Activated CD8-positive, alpha-beta memory T cell treated with anti-CD3 and anti-CD28 coated beads, Interleukin-2, amount 50 U/mL, for 48 hours (primary cell): ENCODE measurements around the gene VAMP1.
A peak's percentile ranks its signal among the peaks of the same experiment; 100 is the strongest.
"Not testable (repeated sequence)": the region's sequence is repeated elsewhere in the genome, so short reads cannot be mapped to it uniquely, and the experiment has no call there.

Experiments used
- DNase-seq: peaks from one replicate; pipeline ENCODE4 v3.0.0-alpha.2; 2020

VAMP1 gene

DNA sequence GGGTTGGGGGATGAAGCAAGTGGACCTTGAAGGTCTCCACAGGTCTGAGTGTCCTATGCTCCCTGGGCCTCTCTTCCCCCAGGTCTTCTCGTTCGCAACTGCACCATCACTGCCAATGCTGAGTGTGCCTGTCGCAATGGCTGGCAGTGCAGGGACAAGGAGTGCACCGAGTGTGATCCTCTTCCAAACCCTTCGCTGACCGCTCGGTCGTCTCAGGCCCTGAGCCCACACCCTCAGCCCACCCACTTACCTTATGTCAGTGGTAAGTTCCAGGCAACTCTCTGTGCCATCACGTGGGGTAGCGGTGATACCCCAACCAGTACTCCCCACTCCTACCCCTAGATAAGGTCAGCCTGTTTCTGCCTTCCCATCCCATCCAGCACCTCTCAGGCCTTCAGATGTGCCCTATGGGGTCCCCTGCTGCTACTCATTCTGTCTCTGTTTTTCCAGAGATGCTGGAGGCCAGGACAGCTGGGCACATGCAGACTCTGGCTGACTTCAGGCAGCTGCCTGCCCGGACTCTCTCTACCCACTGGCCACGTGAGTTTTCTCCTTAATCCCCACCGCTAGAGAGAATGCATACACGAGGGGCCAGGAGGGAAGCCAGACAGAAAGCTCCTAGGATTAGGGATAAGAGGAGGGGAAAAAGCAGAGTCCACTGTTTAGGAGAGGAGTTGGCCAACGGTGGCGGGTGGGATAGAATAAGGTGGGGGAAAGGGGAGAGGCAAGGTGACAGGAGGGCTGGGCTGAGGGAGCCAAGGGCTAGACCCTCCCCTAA lies 20.2 kb downstream of the VAMP1 start:
- DNase-seq: peak; percentile 55

DNA sequence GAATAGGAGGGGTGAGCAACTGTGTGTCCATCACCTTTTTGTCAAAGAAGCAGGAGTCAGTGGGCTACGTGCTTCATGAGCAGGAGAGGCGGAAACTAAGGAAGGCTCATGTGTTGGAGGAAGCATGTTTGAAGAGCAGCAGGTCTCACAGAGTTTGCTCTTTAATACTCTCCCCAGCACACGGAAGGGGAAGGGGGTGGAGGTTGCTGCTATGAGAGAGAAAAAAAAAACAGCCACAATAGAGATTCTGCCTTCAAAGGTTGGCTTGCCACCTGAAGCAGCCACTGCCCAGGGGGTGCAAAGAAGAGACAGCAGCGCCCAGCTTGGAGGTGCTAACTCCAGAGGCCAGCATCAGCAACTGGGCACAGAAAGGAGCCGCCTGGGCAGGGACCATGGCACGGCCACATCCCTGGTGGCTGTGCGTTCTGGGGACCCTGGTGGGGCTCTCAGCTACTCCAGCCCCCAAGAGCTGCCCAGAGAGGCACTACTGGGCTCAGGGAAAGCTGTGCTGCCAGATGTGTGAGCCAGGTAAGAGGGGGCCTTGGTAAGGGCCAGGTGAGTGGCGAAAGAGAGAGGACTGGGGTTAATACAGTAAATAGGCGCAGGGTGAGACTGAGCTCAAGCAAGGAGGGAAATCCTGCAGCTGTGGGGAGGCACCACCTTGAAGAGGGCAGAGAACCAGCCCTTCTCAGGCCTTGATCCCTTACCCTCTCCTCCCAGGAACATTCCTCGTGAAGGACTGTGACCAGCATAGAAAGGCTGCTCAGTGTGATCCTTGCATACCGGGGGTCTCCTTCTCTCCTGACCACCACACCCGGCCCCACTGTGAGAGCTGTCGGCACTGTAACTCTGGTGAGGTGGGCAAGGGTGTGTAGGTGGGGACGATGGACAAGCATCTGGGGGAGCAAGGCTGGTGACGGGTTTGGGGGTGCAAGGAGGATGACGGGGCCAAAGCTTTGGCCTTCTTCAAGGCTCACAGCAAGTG lies 25.5 kb downstream of the VAMP1 start, which contains the start of gene CD27:
CD27 (plus strand) TSS at position 252 of the 985 bp plus-strand sequence; CDS start at position 393, 141 bp downstream.
- peak; percentile 61 for DNase-seq

DNA sequence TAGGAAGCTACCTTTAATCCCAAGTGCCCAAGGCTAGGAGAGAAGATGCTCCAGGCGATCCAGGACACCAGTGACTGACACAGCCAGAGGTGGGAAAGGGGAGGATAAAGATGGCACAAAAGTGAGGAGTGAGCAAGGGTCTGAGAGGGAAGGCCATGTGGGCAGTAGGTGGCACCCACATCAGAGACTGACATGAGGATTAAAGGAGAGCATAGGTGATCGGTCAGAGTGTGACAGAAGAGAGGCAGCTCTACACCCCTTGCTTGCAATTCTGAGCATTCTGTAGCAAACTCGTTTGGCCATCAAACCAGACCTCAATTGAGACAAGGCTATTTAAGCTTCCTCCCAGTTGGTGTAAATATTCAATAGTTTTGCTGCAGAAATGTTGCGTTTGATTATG lies 26.4 kb downstream of the VAMP1 start:
- peak; percentile 58 for DNase-seq

DNA sequence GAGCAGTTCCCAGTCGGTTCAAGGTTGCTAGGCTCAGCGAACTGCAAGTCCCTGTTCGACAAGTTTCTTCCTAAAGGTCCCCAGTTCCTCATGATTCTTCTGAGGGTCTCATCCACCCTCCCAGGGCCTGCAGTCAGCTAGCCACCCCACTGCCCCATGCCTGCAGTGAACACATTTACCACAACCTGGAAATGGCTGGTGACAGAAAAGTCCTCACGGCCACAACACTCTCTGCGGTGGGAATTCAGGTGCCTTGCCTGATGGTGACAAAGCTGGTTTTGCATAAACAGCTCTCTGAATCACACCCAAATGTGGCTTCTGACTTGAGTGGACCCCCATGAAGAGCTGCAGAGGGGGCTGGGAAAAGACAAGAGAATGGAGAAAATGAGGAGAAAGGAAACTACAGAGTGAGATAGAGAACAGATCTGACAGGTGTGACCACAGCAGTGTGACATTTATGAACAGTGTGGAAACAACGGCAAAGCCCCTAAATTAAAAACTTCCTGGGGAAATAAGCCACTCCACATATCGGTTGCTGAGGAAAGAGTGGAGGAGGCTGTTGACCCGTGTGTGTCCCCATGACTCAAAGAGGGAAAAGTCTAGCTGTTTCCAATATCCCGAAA lies 27.0 kb downstream of the VAMP1 start:
- DNase-seq: peak; percentile 72

DNA sequence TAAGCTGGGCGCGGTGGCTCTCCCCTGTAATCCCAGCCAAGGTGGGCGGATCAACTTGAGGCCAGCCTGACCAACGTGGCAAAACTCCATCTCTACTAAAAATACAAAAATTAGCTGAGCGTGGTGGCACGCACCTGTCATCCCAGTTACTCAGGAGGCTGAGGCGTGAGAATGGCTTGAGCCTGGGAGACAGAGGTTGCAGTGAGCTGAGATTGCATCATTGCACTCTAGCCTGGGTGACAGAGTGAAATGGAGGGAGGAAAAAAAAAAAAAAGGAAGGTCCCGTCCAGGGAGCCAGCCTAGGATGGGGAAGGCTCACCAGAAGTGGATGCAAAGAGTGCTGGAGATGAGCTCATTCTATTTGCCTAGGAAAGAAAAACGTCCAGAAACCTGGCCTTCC lies 27.6 kb downstream of the VAMP1 start:
- peak; percentile 49 for DNase-seq

DNA sequence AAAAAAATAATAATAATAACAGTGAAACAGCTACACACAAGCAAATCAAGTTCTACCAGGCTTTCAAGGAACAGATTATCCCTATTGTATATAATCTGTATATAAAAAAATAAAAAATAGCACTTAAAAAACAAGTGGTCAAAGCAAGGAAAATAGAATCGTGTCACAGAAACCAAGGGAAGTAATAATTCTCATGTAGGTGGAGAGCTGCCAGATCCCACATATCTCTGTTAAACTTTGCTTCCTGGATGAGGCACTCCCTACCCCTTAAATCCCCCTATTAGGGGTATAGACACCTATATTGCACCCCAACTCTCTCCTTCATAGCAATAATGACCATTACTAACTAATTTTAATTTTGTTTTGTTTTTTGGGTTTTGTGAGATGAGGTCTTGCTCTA lies 30.1 kb downstream of the VAMP1 start:
- DNase-seq: no peak

DNA sequence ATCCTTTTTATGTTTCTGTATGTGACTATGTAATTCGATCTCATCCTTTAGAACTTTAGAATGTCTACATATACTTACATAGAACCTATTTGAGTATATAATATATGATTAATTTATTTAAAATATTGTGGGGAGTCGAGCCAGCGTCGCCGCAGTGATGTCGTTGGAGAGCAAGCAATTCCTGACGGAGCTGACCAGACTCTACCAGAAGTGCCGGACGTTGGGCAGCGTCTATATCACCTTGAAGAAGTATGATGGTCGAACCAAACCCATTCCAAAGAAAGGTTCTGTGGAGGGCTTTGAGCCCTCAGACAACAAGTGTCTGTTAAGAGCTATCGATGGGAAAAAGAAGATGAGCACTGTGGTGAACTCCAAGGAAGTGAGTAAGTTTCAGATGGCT lies 32.1 kb downstream of the VAMP1 start:
- DNase-seq: peak; percentile 42

DNA sequence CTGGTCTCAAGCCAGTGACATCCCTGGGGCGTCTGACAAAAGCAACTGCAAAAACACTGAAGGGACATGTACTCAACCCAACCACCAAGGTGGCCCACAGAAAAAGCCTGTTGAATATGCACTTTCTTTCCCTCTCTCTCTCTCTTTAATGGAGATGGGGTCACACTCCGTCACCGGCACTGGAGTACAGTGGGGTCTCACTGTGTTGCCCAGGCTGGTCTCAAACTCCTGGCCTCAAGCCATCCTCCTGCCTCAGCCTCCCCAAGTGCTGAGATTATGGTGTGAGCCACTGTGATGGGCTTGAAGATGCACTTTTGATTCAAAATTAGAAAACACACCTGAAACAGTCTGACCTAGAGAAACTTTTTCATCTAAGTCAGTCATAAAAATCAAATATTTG lies 32.9 kb downstream of the VAMP1 start:
- DNase-seq: peak; percentile 34

DNA sequence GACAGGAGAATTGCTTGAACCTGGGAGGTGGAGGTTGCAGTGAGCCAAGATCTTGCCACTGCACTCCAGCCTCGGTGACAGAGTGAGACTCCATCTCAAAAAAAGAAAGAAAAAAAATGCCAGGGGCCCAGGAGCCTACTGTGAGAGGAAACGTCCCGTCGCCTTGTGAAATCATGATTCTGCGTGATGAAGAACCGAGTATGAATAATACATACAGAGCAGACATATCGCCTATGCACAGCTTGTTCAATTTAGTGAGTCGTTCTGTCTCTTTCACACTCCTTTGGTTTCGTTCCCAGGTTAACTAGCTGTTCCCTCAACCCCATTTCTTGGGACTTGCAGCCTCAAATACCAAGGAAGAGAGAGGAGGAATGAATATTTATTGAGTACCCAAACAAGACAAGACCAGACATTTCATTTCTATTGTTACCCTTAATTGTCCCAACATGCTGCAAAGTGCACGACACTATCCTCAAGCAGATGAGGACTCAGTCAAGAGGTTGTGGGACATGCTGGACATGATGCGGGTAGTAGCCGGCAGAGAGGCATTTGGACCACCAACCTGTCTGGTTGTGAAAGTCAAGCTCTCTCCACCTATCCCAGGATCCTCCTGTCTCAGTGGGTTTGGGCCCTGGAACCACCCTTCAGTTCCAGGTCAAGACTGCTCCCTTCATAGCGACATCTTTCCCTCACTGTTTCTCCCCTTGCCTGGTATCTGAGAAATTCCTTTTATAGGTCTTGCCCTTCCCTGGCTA lies 34.3 kb downstream of the VAMP1 start:
- peak; percentile 51 for DNase-seq

DNA sequence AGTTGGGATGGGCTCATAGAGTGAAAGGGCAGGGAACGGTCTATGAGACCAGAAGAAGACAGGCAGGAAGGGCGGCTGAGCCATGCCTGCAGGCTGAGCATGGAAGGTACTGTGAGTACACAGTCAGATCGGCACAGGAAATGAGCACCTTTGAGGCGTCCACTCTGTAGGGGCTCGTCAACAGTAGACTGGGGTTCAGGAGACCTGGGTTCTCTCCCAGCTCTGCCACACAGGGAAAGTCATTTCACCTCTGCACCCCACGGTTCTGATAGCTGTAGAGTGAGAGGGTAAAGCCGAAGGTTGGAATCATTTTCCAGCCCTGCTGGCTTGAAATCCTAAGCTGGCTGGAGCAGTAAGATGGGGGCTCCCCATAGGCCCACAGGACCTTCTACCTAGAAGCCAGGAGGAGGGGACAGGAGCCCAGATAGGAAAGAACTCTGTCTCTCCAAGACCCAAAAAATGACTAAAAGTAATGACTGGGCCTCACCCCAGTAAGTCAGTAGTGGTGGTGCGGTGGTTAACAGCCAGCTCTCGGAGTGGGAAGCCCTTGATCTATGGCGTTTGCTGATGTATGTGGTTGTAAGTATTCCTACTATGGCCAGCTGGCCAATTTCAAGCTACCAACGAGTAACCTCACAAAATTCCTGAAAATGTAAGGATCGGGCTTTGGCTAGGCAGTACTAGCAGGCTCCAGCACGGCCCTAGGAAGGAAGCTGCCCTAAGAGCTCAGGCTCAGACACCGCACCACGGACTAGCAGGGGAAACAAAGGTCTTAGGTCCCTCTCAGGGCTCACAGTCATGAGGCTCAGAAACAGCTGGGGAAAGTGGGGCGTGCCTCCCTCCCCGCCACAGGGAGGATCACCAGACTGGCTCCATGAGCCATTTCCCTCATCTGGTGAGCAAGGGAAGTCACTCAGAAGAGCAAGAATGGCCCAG lies 36.0 kb downstream of the VAMP1 start:
- DNase-seq: peak; percentile 67

DNA sequence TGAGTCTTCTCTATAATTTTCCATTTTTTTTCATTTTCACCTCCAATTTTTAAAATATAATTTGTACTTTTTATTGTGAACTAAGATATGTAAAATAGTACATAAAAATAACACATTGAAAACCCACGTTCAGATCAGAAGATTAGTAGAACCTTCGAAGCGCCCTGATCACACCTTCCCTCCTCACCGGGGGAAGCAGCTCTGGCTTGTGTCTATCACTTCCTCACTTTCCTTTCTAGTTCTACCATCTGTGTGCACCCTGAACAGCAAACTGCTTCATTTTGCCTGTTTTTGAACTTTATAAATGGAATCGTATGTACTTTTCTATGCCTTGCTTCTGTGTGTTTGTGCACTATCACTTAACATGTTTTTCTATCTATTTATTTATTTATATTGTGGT lies 37.5 kb downstream of the VAMP1 start:
- peak; percentile 43 for DNase-seq

DNA sequence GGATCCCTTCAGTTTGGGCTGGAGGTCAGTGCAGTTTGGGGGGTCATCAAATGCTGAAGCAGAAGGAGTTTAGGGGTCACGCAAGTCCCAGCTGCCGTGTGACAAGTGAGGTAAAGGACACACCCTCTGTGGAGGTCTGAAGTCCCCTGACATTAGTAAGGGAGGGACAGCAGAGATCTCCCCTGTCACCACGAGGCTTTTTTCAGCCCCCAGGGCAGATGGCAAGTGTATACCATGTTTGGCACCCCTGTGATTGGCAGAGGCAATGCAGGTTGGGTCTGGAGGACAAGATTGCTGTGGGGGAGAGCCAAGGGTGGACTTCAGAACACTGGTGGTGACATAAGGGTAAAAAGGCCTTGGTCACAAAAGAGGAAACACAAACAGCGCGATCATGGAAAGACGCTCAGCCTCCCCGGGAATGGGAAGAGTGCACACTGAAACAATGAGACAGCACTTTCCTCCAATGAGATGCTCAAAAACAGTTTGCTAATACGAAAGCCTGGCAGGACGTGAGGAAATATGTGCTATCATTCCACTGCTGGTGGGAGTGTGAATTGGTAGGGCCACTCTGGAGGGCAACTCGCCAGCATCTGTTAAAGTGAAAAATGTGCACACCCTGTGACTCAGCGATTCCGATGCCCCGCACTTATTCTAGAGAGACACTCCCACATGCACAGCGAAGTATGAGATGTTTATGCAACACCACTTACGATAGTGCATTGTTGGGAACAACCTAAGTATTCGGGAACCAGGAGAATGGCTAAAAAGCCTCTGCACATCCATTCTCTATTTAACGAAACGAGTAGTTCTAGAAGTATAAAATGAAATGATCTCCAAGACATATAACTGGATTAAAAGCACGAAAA lies 40.1 kb downstream of the VAMP1 start:
- DNase-seq: peak; percentile 70

DNA sequence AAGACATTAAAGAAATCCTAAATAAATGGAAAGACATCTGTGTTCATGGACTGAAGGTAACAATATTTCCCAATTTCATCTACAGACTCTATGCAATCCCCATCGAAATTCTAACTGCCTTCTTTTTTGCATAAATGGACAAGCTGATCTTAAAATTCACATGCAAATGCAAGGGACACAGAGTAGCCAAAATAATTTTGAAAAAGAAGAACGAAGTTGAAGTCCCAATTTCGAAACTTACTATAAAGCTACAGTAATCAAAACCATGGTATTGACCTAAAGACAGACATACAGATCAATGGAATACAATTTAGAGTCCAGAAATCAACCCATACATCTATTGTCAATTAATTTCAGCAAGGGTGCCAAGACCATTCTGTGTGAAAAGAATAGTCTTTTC lies 42.2 kb downstream of the VAMP1 start:
- DNase-seq: no peak

DNA sequence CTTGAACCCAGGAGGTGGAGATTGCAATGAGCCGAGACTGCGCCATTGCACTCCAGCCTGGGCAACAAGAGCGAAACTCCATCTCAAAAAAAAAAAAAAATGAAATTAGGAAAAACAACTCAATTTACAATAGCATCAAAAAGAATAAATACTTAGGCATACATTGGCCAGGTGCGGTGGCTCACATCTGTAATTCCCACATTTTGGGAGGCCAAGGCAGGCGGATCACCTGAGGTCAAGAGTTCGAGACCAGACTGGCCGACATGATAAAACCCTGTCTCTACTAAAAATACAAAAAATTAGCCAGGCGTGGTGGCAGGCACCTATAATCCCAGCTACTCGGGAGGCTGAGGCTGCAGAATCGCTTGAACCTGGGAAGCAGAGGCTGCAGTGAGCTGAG lies 42.7 kb downstream of the VAMP1 start:
- not testable (repeated sequence) for DNase-seq

DNA sequence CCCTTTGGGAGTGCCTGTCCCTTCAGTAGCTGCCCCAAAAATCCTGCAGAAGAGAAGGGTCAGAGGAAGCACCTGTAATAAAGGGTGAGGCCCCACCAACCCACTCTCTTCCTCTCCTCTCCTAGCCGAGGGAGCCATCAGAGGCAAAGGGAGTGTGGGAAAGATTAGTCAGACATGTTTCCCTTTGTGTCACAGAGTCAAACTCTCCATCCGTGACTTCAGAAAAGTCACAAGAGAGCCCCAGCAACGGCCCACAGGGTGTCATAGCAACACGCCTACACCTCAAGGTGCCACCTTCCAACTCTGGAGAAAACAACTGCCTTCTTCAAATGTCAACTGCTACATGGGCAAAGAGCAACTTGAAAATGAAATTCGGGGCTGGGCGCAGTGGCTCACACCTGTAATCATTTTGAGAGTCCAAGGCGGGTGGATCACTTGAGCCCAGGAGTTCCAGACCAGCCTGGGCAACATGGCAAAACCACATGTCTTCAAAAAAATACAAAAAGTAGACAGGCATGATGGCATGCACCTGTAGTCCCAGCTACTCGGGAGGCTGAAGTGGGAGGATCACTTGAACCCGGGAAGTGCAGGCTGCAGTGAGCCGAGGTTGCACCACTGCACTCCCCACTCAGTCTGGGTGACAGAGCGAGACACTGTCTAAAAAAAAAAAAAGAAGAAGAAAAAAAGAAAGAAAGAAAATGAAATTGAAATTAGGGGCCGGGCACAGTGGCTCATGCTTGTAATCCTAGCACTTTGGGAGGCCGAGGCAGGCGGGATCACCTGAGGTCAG lies 43.4 kb downstream of the VAMP1 start:
- peak; percentile 92 for DNase-seq

DNA sequence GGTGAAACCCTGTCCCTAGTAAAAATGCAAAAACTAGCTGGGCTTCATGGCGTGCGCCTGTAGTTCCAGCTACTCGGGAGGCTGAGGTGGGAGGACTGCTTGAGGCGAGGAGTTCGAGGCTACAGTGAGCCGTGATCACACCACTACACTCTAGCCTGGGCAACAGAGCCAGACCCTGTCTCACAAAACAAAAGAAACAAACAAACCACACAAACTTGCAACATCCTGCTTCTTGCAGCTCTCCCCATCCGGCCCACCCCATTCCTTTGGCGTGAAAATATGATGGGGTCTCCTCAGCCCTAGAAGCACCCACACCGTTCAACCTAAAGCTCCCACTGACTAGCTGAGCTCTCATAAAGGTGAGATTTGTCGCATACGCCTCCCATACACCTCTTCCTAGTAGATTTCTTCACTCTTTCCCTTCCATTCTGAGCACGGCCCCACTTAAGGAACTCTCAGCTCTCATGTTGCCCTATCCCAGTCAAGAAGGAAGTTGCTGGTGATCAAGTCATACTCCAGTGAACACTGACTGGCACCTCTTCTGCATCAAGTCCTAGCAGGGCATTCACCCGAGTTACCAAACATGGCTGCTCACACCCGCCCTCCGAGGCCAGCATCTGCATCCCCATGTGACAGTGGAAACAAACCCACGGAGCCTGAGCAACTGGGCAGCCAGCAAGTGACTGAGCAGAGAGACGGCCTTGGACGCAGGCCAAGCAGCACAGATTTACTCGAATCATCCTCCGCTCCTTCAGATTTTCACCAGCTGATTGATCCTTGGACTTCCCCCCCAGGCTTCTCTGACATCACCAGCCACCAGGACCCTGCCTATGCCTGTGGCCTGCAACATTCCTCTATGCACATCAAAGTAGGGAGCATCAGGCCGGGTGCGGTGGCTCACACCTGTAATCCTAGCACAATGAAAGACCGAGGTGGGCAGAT lies 44.6 kb downstream of the VAMP1 start:
- DNase-seq: peak; percentile 45

DNA sequence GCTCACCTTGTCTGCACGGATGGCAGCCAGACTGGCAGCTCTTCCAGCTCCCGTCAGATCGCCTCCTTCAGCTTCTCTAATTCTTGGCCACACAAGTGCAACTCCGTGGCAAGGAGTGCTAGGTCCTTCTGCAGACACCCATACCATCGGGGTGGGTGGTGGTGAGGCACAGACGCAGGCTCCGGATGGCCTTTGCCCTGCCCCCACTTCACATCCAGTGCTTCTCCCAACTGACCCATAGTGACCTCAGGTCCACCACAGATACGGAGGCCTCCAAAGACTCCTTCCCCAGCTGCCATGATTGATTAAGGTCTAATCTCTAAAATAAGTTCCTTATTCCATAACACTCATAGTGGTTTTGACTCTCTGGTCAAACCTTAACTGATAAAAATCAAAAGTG lies 45.6 kb downstream of the VAMP1 start:
- no peak for DNase-seq

DNA sequence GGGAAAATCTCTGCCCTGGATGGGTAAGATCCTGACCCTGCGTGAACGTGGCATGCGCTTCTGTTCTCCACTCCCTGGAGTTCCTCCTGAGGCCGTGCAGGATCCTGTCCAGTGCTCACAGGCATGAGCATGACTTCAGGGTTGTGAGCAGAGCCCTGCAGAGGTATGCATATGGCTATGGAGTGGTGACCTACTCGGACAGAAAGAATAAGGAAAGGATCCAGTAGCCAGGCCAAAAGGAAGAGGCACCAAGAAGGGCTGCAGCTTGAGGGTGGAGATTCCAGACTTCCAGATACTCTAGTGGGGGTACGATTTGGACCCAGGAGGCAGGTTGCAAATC lies 46.5 kb downstream of the VAMP1 start:
- DNase-seq: no peak
